Measurements from ENCODE around the gene MYB.
"Not testable (repeated sequence)": the region's sequence is repeated elsewhere in the genome, so short reads cannot be mapped to it uniquely, and the experiment has no call there.

The MYB gene

DNA sequence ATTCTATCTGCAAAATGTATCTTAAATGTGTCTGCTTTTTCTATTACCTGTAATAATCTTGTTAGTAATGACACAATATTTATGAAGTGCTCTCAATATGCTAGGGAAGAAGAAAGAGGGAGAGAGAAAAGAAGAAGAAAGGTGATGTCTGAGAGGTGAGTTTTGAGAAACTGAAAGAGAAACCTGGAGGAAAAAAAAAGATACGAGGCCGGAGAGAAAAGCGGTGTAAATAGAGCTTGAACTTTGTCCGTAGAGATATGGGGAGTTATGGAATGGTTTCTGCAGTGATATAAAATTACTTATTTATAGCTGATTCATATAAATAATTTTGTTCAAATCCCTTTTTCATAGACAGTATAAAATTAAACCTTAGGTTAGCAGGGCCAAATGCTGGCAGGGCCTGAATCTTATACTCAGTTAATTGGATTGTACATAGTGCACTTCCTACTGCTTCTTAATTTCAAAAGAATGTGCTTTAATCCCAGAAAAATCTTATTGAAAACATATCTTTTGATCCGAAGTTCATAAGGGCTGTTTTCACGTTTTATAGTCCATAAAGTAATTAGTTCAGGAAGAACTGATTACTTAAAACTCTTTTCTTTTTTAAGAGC, 43.0 kb downstream of the MYB start:
- DNase-seq, result peak; percentile 4

DNA sequence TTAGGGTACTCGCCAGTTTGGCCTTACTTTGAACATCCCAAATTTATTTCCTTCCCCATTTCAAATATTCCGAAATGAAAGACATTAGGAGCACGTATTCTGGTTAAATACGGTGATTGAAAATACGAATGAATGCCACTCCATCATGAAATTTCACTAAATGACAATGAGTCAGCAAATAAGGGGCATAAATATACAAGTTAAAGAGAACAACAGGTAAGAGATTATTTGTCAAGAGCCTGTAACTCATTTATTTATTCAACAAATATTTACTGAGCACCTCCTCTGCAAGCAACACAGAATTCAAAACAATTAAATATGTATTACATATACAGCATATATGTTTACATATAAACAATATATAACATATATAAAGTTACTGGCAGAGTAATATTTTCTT, 44.8 kb downstream of the MYB start:
- peak; percentile 1 for DNase-seq

DNA sequence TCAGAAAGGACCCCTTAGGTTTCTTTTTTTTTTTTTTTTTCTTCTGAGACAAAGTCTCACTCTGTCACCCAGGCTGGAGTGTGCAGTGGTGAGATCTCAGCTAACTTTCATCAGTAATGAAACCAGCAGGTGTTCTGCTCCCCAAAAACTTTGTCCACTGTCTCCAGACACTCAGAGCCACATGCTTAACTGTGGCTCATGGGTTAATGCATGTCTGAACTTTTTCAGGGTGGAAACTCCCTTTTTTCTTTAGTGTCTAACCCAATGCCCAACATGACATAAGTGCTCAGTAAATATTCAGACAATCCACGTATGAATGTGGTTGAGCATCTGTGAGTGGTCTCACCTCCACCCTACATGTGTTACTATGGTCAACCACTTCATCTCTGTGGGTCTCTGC, 45.4 kb downstream of the MYB start:
- DNase-seq, result peak; percentile 12

DNA sequence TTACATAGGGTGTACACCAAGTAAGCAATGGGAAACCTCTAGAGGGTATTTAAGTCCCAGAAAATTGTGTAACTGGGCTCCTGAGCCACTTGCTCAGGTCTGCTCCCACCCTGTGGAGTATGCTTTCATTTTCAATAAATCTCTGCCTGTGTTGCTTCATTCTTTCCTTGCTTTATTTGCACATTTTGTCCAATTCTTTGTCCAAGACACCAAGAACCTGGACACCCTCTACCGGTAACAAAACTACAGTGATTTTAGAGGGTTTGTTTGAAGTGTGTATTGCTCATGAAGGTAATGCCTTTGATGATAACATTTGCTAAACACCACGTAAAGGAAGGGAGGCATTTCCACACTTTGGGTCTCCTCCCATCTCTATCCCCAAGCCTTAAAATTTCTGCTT, 46.2 kb downstream of the MYB start:
- DNase-seq, result no peak

DNA sequence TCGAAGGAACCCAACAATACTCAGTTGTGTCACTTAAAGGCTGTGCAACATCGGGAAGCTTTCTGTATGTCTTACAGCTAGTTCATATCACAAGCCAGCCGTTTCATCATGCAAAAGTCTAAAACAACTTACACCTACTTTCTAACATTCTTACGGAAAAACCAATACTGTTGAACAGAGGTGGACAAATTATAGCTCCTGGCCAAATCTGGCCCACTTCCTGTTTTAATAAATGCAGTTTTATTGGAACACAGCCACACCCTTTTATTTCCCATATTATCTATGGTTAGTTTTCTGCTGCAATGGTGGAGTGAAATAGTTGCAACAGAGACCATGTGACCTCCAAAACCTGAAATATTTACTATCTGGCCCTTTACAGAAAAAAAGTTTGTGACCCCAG, 46.6 kb downstream of the MYB start:
- peak; percentile 21 for DNase-seq

DNA sequence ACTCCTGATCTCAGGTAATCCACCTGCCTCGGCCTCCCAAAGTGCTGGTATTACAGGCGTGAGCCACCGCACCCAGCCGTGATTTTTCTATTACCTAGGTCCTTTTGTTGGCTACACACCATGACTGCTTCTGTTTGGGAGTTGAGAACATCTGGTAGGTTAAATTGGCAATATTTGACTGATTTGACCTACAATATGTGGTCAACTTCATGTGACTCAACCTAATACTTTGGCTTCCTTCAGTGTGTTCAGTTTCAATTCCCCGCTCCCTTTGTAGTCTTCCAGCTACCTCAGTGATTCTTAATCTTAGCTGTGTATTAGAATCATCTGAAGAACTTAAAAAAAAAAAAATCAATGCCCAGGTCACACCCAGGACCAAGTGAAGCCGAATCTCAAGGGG, 47.4 kb downstream of the MYB start:
- no peak for DNase-seq

DNA sequence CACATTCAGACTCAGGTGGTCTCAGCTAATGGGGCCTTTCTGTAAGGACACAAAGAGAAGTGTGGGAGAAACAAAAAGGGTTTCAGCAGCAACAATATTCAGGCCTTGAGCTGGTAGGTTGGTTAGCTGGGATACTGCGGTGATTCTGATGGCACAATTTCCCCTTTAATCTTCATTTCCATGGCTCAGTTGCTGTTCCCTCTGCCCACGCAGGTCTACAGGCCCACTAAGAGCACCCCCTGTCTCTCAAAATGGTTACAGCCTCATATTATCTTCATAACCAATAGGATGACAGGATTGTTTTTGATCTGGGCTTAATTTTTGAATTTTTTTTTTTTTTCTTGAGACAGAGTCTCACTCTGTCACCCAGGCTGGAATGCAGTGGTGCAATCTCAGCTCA, 48.9 kb downstream of the MYB start:
- DNase-seq, result peak; percentile 23

DNA sequence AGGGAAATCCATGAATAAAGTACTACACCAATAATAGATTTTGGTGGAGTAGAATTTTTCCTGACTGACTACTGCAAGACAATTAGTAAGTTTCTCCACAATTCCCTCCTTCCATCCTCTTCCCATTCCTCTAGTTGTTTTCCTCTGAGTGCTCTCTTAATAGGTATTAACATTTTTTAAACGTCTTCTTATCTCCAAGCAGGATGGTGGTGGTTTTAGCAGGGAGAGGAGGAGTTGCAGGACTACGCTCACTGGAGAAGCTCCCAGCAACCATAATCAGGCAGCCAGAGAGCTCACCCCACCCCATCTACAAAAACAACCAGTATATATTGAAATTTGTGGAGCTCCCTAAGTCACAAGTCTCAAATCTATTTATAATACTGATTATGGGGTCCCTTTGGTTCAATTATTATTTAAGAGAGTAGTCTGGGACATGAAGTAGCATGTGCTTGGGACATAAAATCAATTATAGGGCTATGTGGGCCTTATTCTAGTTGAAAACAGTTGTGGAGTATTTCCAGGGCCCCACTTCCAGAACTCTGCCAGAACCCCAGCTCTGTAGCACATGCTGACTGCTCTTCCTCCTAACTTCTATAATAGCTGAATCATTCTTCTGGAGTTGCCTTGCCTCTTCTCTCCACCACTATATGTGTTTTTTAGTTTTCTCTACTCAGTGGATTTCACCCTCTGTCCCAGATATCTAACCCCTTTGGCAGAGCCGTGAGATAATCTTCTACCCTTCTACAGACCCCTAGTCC, 49.8 kb downstream of the MYB start:
- peak; percentile 74 for DNase-seq

DNA sequence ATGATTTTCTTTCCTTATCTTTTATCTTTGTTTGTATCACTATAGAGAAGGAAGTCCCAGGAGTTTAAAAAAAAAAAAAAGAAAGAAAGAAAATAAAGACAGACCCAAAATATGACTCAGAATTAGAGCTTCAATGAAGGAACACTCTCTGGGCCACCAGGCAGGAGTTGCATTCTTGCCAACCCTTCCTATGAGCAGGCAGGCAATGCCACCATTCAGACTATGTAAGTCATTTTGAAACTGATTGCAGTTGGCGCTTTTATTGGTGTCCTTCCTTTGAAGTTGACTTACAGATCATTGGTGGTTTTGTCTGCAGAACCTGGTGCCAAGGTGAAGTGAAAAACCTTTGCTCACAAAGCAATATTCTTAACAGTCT, 50.3 kb downstream of the MYB start:
- no peak for DNase-seq

DNA sequence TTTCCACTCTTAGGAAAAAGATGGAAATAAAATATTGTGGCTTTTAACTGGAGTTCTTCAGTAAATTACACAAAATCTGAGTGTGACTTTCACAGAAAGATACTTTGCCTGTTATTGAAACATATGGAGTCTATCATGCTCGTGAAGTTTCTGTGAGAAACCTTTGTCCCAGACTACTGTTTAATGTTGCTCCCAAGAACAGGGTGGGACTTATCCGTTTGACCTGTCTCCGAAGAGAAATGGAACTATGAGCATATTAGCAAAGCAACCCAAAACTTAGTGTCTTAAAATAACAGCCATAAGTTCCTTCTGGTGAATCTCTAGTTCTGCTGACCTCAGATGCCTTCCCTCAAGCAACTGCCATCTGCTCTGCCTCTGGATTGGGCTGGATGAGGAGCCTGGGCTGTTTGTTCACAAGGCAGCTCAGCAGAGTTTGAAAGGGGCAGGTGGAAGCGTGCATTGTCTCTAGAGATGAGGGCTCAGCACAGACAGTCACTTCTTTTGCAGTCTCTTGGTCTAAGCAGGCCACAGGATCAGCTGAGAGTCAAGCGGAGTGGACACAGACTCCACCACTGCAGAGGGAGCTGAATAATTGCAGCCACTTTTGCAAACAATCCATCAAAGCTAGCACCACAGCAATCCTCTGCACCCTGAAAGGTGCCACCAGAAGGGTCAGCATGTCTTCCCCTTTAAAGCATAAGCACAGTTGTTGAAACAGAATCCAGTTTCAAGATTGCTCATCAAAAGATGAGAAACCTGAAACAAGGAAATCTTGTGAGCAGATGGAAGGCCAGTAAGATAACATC, 52.8 kb downstream of the MYB start:
- DNase-seq, result no peak

DNA sequence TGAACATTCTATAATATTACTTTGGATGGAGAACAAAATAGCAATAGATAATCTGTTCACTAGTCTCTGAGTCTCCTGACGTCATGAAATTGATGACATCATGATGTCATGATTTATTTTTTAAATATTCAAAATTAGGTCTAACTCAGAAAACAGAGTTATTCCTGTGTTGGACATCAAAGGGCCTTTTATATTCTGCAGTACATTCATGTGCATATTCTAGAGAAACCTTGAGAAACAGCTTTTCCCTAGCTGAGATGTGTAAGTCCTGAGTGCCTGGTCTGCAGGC, 53.3 kb downstream of the MYB start:
- no peak for DNase-seq

DNA sequence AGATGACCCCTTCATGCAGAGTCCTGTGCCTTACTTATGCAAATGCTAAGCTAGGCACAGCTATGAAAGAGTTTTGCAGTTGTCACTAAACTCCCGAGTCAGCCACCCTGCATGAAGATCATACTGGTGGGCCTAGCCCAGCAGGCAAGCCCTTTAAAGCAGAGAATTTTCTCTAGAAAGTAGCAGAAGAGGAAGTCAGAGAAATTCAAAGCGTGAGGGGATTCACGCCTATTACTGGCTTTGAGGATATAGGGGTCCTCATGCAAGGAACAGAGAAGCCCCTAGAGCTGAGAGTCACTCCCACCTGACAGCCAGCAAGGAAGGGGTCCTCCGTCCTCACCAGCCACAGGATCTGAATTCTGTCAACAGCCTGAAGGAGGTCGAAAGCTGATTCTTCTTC, 54.6 kb downstream of the MYB start:
- no peak for DNase-seq

DNA sequence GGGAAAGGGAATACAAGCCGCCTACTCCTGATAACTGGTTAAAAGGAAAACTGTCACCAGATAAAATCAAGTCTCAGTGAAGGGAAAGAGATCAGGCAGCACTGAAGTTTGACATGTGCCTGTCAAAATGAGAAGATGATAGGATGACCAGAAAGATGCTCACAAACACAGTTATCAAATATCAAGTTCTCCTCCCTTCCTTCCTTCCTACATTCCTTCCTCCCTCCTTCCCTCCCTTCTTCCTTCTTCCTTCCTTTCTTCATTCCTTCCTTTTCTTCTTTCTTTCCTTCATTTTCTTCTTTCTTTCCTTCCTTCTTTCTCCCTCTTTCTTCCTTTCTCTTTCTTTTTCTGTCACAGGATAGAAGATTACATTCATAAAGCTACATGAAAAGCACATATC, 55.2 kb downstream of the MYB start:
- DNase-seq, result no peak

DNA sequence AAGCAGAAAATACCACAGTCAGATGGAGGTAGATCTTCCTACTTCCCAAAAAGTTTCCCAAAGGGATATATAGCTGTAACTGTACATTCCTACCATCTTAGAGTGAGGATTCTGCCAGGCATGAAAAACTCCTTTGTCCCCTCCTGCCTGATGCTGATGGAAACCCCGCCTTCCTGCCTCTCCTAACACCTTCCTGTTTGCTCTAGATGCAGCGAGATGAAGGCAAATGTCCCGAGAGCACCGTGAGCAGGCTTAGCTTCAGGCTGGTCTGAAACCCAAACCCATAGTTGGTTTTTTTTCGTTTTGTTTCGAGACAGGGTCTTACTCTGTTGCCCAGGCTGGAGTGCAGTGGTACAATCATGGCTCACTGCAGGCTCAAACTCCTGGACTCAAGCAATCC, 55.6 kb downstream of the MYB start:
- no peak for DNase-seq

DNA sequence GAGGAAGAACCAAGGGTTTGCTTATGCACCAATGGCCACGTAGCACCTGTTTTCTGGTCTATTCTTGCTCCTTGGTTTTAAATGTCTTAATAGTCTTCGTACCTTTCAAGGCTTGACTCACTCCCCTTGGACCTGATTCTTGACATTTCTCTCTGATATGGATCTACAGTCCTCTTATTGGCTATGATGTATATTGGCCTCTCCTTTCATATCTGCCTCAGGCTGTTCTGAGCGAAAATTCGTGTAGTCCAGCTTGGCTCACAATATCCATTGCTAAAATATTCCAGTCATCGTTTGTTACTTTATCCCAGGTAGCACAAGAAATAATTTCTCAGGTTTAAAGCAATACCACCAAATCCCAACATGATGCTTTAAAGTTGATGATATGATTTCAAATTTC, 59.6 kb downstream of the MYB start:
- DNase-seq, result no peak

DNA sequence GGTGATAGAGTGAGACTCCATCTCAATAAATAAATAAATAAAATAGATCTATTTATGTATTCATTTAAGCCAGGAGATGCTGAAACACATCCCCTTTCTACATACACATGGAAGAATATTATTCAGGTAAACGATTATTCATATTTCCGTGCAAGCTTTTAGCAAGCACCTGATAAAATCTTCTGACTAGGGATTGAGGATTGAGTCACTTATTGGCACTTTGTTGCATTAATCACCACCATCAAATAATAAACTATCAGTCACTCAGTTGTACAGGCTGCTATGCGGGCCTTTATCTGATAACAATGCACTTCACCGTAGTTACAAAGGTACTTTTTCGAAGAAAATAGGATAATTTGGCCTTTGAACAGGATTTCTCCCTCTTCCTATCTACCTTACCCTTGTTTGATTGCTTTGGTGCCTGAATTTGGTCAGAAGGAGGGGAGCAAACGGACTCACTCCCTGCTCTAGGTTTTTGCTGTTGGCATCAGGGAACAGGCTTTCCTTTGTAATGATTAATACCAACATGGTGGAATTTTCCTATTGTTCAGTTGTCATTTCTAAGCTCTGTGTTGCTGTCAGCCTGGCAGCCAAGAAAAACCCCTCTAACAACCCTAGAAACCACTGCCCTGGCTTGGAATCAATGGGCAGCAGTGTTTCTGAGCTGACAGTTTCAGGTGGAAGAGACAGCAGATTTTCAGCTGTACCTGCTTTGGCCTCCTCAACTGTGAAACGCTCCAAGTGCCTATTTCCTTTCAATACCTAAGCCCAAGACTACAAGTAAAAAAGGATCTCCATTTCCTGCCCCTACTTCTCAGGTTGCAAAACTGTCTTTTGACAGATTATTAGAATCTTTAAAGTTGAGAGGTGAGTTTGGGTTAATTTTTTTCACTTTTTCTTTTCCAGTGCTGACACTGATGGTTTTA, 63.0 kb downstream of the MYB start:
- no peak for DNase-seq

DNA sequence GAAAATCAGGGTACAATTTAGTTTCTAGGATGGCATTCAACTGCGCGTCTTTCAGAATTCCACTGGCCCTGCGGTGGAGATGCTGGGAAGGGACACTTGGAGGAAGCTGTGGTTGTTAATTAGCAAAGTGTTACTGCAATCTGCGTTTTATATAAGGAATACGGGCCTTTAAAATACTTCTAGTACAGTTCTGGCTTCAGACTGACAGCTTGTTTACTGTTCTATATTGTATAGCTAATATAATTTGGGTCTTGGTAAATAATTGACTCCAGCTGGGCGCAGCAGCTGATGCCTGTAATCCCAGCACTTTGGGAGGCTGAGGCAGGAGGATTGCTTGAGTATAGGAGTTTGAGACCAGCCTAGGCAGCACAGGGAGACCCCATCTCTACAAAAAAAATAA, 63.7 kb downstream of the MYB start:
- no peak for DNase-seq

DNA sequence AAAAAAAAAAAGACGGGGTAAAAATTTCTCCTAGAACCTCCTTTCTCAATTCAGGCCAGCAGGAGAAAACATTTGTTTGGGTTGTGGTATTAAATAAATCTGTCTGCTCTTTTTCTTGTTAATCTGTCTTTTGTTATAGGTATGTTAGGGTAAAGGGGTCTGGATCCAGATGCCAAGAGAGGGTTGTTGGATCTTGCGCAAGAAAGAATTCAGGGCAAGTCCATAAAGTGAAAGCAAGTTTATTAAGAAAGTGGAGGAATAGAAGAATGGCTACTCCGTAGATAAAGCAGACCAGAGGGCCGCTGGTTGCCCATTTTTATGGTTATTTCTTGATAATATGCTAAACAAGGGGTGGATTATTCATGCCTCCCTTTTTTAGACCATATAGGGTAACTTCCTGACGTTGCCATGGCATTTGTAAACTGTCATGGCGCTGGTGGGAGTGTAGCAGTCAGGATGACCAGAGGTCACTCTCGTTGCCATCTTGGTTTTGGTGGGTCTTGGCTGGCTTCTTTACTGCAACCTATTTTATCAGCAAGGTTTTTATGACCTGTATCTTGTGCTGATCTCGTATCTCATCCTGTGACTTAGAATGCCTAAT, 65.4 kb downstream of the MYB start:
- not testable (repeated sequence) for DNase-seq

DNA sequence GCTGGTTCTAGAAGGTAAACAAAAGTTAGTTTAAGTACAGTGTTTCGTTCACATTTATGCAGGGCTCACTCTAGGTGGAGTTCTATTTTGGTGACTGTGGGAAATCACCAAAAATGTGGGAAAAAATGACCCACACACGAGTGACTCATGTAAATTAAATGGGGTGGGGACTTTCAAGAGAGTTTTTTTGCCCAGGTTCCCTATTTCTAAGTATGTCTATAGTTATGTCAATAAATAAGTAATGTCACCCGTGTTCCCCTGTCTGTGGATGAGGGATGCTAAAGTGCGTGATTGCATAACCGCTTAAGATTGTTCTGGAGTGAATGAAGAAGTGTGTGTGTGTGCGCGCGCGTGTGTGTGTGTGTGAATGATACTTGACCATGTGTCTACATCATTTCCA, 69.1 kb downstream of the MYB start:
- no peak for DNase-seq

DNA sequence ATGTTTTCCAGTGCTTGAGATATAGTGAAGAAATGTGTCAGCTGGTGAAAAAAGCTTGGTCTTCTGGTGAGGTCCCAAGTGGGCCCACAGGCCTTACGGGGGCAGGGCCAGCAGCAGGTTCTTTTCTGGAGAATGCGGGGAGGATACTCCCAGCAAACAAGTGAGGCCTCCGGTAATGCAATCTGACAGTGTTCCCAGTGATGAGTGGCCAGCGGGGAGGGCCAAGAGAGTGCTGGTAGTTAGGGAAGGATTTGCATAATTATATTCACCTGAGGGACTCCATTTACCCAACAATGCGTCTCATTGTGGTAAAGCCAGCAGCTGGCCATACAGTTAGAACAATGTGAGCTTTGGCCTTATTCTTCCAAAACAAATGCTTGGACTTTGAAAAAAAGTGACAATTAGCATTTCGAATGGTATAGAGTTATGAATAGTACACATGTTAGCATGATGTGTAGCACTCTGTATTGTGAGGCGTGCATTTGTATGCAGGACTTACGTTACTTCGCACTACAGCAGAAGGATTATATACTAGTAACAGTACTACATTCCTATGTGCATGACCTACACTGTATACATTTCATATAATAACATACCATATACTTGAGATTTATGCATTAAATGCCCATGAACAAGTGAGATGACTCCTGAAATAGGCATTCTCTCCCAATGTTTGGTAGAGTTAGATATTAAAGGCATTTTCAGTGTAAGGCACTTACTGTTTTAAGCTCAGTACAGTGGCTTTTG, 69.8 kb downstream of the MYB start:
- no peak for DNase-seq

DNA sequence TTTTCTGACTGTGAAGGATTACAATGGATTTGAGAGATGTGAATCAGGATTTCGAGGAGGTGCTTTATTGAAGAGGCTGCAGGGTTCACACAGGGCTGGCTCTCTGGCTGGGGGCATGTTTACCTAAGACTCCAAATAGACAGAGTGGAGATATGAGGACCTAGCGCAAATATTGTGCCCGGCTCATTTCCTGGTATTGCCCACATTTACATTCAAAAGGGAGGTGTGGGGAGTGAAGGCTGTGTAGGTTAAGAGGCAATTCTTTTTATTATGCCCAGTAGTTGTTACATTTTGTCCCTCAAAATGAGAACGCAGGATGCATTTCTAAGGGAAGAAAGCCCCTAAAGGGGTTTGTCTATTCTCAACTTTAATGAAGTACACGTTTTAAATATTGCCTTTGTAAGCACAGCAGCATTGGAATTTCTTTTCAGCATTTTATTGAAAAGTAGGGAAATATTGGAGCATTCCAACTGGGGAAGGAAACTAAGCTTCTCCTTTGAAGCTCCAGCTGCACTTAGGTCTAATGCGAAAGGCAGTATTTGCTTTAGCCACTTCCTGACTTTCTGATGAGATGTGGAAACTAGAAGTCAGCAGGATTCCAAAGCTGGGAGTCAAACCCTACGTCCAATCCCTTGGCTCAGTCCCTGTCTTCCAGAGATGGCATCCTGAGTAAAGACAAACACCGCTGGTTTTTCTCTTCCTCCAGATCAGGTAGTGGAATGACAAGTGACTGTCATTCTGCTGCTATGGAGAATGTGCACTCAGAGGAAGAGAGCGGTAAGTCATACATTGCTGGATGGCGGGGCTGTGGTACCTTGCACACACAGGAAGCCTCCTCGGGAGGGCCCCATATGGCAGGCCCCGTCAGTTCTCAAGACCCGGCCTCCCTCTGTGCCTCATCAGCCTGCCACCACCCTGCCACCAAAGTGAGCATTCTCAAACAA, 70.7 kb downstream of the MYB start:
- DNase-seq, result no peak
